Naive B cell (primary cell): ENCODE measurements around the gene CXXC5. TPM values are rescaled to one million over a fixed set of nuclear protein-coding genes. Genes with fewer than 3 reads are reported as not detected.

Experiments used
- ATAC-seq, 2 donors: fragments of 150-1000 bp; cut with Tn5 transposase; 2 replicates each; pipeline ENCODE4 v1.10.0; 2021; ENCODE audit warnings: low read depth in 2 of 2, mild to moderate bottlenecking in 2 of 2, moderate library complexity in 2 of 2
- DNase-seq: peaks from one replicate; pipeline ENCODE4 v3.0.0; 2022
- H3K27ac Mint-ChIP-seq, 6 donors: one replicate each; pipeline ENCODE4 v1.8.0; 2020 to 2022; ENCODE audit warnings: mild to moderate bottlenecking in 6 of 6, mixed read lengths in 6 of 6, moderate library complexity in 5 of 6, inconsistent platforms in 2 of 6
- H3K27me3 Mint-ChIP-seq, 3 donors: one replicate each; pipeline ENCODE4 v1.8.0; 2021 to 2022; ENCODE audit warnings: mixed read lengths in 3 of 3, mild to moderate bottlenecking in 1 of 3
- H3K36me3 Mint-ChIP-seq, 2 donors: one replicate each; pipeline ENCODE4 v1.8.0; 2020 to 2022; ENCODE audit warnings: mixed read lengths in 2 of 2, inconsistent platforms in 1 of 2, mild to moderate bottlenecking in 1 of 2
- H3K4me1 Mint-ChIP-seq, 3 donors: one replicate each; pipeline ENCODE4 v1.8.0; 2020 to 2022; ENCODE audit warnings: mixed read lengths in 3 of 3, inconsistent platforms in 1 of 3, mild to moderate bottlenecking in 1 of 3, moderate library complexity in 1 of 3
- H3K4me3 Mint-ChIP-seq, 8 donors: one replicate each; pipeline ENCODE4 v1.8.0; 2020 to 2022; ENCODE audit warnings: mild to moderate bottlenecking in 8 of 8, mixed read lengths in 8 of 8, moderate library complexity in 8 of 8, inconsistent platforms in 2 of 8
- H3K9me3 Mint-ChIP-seq, 7 donors: one replicate each; pipeline ENCODE4 v1.8.0; 2020 to 2022; ENCODE audit warnings: mixed read lengths in 7 of 7, mild to moderate bottlenecking in 5 of 7, inconsistent platforms in 2 of 7, moderate library complexity in 1 of 7
- polyA plus RNA-seq, 6 donors: library from polyadenylated mRNA; unstranded; fragments of 300-500 nt; fragmentation: Illumina TruSeq; gene quantifications; one replicate each; pipeline ENCODE4 v1.2.3, GENCODE V29; 2021; ENCODE audit warnings: low read depth in 6 of 6

The CXXC5 gene
- polyA plus RNA-seq, 6 donors from 2014 or later = 351 to 547 (median 399) TPM

DNA sequence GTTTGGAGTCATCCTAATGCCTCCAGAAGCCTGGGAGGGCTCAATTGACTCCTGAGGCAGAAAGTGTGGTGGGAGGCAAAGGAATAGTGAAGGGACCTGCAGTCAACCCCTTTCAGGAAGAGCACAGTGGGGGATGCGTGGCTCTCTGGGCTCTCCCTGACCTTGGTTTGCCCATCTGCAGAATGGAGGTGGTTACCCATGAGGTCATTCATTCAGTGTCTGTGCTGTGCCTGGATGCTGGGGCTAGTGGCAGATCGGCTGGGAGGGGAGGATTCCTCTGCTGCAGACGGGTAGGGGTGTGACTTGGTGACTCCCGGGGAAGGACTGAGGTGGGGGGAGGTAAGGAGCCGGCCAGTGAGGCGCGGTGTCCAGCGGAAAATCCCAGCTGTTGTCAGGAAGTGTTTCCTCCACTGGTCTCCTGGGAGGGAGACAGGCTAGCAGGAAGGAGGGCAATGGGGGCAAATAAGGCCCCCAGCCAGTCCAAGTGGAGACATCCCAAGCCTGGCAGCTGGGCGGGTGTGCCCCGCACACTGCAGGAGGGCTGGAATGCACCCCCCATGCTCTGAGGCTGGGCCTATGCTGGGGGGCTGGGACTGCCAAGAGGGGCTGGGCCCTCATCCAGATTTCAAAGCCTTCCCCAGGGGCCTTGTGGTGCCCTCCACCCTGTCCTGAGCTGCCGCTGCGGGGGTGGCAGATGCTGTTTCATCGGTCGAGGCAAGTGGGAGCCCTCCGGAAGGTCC lies 10.9 kb downstream of the CXXC5 start:
- ATAC-seq (peak in 1 of 2 donors; percentile 8), DNase-seq (no peak)
- peak overlapping the region; percentile 75 to 99 (median 86) for H3K4me3 Mint-ChIP-seq
- no peaks in the 10 kb centered on the region for H3K9me3 Mint-ChIP-seq
- peak overlapping the region; percentile 76 to 97 (median 94) for H3K27ac Mint-ChIP-seq
- no peaks in the 10 kb centered on the region for H3K27me3 Mint-ChIP-seq
- no peaks in the 10 kb centered on the region for H3K36me3 Mint-ChIP-seq
- peaks cover 82 to 95% (median 91%) of the 10 kb centered on the region in 3 donors for H3K4me1 Mint-ChIP-seq

DNA sequence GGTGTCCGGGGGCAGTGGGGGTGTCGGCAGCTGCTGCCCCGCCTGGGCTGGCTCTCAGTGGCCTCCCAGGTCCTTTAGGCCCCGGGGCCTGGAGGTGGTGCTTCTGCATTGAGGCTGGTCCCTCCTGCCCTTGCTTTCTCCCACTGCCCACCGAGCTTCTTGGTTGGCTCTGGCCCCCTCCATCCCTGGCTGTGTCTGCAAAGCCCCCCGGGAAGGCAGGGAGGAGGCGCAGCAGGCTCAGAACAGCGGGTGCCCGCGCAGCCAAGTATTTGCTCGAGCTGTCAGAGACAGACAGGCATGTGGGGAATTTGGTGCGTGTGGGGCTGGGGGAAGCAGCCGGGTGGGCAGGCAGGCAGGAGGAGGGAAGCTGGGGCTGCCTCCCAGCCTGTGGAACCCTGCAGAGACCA lies 11.5 kb downstream of the CXXC5 start:
- DNase-seq (no peak), ATAC-seq (no peak)
- Mint-ChIP-seq H3K4me3 (peak overlapping the region in 7 of 8 donors; percentile 80 to 99 (median 87)), H3K9me3 (no peaks in the 10 kb centered on the region), H3K27ac (peak overlapping the region in 3 of 6 donors; percentile 90 to 94 (median 93)), H3K36me3 (no peaks in the 10 kb centered on the region), H3K4me1 (peaks cover 82 to 95% (median 91%) of the 10 kb centered on the region in 3 donors), H3K27me3 (no peaks in the 10 kb centered on the region)

- Mint-ChIP-seq H3K4me3 (peak overlapping the region in 7 of 8 donors; percentile 78 to 99 (median 87)), H3K9me3 (no peaks in the 10 kb centered on the region), H3K27ac (peak overlapping the region; percentile 27 to 94 (median 88)), H3K27me3 (no peaks in the 10 kb centered on the region), H3K4me1 (peaks cover 84 to 95% (median 91%) of the 10 kb centered on the region in 3 donors), H3K36me3 (no peaks in the 10 kb centered on the region)
- ATAC-seq (no peak), DNase-seq (no peak)
These were observed 12.2 kb downstream of the CXXC5 start for GRCh38 chr5:139660105-139660922.

DNA sequence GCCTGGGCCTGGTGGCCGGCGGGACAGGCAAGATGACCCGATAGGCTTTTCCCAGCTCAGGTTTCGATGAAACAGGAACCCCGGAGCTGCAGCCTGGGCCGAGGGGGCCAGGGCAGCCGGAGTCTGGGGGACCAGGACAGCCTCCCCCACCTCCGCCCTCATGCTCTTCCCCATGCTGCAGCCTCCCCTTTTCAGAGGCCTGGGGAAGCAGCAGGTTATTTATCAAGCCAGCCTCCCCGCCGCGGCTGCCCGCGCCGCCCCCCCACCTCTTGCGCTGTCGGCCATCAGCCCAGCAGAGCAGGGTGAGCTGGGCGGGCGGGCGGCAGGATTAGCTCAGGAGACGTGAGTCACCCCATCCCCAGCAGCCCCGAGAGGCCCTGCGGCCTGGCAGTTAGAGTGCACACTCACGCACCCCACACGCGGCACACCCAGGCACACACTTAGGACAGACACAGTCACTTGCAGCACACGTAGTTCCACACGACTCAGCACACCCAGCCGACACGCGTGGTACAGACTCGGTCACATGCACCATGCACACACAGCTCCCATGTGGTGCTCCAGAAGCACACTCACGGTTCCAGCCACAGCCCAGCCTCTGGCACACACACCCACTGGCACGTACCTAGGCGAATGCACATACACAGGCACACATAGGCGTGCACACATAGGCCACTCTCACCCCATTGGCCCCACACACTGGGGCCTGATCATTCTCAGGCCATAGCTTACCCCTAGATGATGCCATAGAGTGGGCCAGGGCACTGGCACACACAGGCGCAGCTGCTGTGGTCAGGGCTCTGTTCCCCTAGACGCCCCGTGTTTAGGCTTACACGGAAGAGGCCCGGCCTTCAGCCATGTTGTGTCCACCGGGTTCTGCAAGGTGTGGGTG lies 13.0 kb downstream of the CXXC5 start:
- Mint-ChIP-seq H3K4me1 (peaks cover 82 to 95% (median 93%) of the 10 kb centered on the region in 3 donors), H3K4me3 (peak overlapping the region; percentile 25 to 99 (median 76)), H3K27me3 (no peaks in the 10 kb centered on the region), H3K36me3 (no peaks in the 10 kb centered on the region), H3K27ac (peak overlapping the region; percentile 64 to 96 (median 92)), H3K9me3 (no peaks in the 10 kb centered on the region)
- DNase-seq (no peak), ATAC-seq (peak; percentile 22 to 23)

GRCh38 chr5:139662617-139663016 lies 14.5 kb downstream of the CXXC5 start:
- Mint-ChIP-seq H3K4me3 (peak overlapping the region; percentile 35 to 99 (median 62)), H3K9me3 (no peaks in the 10 kb centered on the region), H3K27ac (peak overlapping the region; percentile 65 to 96 (median 86)), H3K36me3 (no peaks in the 10 kb centered on the region), H3K27me3 (no peaks in the 10 kb centered on the region), H3K4me1 (peaks cover 79 to 94% (median 93%) of the 10 kb centered on the region in 3 donors)
- DNase-seq (no peak), ATAC-seq (peak in 1 of 2 donors; percentile 14)

DNA sequence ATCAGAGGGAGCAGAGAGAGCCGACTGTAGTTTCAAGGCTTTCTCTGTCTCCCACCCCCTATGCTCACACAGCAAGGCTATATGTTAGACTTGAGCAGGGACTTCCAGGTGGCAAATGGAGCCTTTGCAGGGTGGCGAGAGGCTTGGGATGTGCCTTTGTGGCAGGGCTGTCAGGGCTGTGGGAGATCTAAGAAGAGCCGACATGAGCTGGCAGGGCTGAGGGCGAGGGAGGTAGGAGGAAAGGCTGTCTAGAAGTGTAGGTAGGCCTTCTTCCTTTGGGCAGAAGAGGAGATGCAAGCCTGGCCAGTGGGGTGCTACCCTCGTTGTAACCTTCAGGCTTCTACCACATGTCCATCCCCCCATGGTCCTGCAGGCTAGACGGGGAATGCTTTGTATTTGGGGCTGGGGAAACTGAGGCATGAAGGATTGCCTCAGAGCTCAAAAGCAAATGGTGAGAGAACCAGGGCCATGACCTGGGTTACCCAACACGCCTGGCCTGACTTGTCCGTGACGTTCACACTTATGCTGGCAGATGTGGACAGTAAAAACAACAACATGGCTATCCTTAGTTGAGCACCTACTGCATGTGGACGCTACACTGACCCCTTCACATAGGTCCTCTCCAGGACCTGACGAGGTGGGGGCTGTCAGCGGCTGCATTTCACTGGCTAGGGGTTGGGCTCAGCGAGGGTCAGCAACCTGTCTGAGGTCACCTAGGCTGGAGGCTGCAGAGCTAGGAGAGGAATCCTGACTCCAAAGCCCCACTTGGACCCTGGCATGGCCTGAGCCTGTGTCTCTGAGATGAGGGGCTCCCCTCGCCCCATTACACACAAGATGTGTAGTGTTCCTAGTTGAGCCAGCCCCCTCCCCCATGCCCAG lies 15.3 kb downstream of the CXXC5 start:
- no peaks in the 10 kb centered on the region for H3K9me3 Mint-ChIP-seq
- peak overlapping the region; percentile 65 to 96 (median 86) for H3K27ac Mint-ChIP-seq
- no peaks in the 10 kb centered on the region for H3K27me3 Mint-ChIP-seq
- DNase-seq = no peak
- peak overlapping the region; percentile 48 to 99 (median 74) for H3K4me3 Mint-ChIP-seq
- no peak for ATAC-seq
- peaks cover 76 to 94% (median 89%) of the 10 kb centered on the region in 3 donors for H3K4me1 Mint-ChIP-seq
- no peaks in the 10 kb centered on the region for H3K36me3 Mint-ChIP-seq

DNA sequence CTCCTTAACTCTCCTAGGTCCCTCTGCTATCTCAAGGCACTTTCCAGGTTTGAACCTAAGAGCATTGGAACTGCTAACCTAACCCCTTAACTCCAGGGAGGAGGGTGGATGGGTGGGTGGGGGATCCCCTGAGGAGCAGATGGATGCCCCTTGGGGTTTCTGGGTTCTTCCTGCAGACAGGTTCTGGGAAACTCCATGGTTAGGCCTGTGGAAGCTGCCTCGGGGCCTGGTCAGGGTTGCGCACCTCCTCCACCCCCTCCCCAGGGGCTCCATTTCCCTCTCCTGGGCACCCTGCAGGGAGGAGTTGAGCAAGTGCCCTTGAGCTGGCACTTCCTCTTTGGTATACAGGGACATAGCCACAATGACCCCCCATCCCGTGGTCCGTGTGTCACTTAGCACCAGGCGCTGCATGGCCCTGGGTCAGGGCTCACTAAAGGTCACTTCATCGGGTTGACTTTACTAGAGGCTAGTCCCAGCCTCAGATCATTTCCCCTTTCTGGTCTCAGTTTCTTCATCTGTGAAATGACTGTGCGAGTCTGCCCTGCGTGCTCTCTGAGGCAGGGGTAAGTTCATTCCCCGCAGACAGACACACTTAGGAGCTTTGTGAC lies 16.0 kb downstream of the CXXC5 start:
- H3K4me1 Mint-ChIP-seq = peaks cover 72 to 94% (median 89%) of the 10 kb centered on the region in 3 donors

DNA sequence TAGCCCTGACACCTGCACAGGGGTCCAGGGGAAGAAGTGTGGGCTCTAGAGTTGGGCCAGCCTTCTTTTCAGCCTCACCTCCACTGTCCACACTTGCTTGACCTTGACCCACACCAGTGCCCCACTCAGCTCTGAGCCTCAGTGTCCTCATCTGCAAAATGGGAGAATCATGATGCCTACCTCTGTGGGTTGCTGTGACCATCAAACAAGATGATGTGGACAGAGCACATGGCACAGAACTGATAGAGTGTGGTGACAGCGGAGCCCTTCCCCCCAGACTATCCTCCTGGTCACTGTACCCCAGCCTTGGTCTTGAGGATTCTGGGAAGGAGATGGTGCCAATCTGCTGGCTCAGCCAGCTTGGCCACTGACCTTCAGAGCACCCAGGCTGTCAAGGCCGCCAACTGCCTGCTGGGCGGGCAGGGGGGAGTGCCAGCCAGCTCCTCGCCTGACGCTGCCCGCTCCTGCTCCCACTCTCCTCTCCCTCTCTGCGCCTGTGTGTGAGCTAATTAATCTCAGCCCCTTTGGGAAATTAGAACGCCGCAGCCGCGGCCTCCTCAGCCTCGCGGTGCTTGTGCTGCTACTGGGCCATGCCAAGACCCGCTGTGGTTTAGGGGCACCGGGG lies 16.7 kb downstream of the CXXC5 start:
- H3K4me1 Mint-ChIP-seq = peaks cover 75 to 94% (median 90%) of the 10 kb centered on the region in 3 donors
- peak overlapping the region in 5 of 6 donors; percentile 21 to 96 (median 88) for H3K27ac Mint-ChIP-seq
- H3K36me3 Mint-ChIP-seq = no peaks in the 10 kb centered on the region
- peak overlapping the region; percentile 35 to 99 (median 80) for H3K4me3 Mint-ChIP-seq
- no peak for ATAC-seq
- H3K27me3 Mint-ChIP-seq = no peaks in the 10 kb centered on the region
- H3K9me3 Mint-ChIP-seq = no peaks in the 10 kb centered on the region
- DNase-seq = no peak

More for the DNA sequence above, 16.0 kb downstream of the CXXC5 start:
- Mint-ChIP-seq H3K27ac (peak overlapping the region; percentile 21 to 96 (median 88)), H3K36me3 (no peaks in the 10 kb centered on the region), H3K9me3 (no peaks in the 10 kb centered on the region), H3K4me3 (peak overlapping the region; percentile 35 to 99 (median 78)), H3K27me3 (no peaks in the 10 kb centered on the region)
- peak; percentile 24 to 25 for ATAC-seq
- no peak for DNase-seq

- Mint-ChIP-seq H3K4me1 (peaks cover 79 to 96% (median 90%) of the 10 kb centered on the region in 3 donors), H3K27ac (peak overlapping the region; percentile 20 to 96 (median 82)), H3K9me3 (no peaks in the 10 kb centered on the region), H3K36me3 (no peaks in the 10 kb centered on the region), H3K4me3 (peak overlapping the region in 6 of 8 donors; percentile 40 to 92 (median 64)), H3K27me3 (no peaks in the 10 kb centered on the region)
- ATAC-seq (no peak), DNase-seq (no peak)
These were observed 17.5 kb downstream of the CXXC5 start for GRCh38 chr5:139665626-139666025.

- H3K36me3 Mint-ChIP-seq = no peaks in the 10 kb centered on the region
- peaks cover 81 to 99% (median 92%) of the 10 kb centered on the region in 3 donors for H3K4me1 Mint-ChIP-seq
- peak overlapping the region; percentile 56 to 92 (median 83) for H3K4me3 Mint-ChIP-seq
- DNase-seq (no peak), ATAC-seq (no peak)
- H3K9me3 Mint-ChIP-seq = no peaks in the 10 kb centered on the region
- H3K27me3 Mint-ChIP-seq = no peaks in the 10 kb centered on the region
- peak overlapping the region in 5 of 6 donors; percentile 80 to 96 (median 94) for H3K27ac Mint-ChIP-seq
These were observed 18.4 kb downstream of the CXXC5 start for GRCh38 chr5:139666551-139666950.

DNA sequence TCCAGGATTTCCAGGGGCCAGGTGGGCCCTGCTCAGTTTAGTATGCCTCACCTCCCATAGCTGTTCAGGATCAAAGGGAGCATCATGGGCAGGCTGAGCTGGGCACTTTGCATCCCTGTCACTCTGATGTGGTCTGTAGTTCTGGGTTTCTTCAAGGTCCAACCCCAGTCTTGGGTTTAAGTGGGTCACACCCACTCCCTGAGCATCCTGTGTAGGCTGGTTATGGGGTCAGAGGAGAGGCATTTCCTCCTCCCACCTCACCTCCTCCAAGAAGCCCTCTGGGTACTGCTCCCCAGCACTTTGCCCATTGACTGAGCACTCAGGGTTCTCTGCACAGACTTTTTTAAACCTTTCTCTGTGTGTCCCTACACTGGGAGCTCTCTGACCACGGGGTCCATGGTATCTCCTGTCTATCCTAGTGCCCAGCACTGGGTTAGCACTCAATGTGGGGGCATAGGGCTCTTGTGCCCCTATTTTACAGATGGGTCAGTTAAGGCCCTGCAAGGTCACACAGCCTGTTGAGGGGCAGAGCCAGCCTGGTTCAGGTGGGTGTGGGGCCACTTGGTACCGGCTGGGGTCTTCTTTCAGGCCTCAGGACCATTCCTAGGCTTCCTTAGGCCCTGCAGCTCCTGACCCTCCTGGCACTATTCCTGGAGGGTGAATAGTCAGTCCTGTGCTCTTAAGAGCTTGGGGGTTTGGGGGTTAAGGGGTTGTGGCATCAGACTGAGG lies 19.0 kb downstream of the CXXC5 start:
- H3K27ac Mint-ChIP-seq = peak overlapping the region; percentile 37 to 96 (median 81)
- ATAC-seq = no peak
- H3K4me1 Mint-ChIP-seq = peaks cover 78 to 98% (median 92%) of the 10 kb centered on the region in 3 donors
- no peaks in the 10 kb centered on the region for H3K27me3 Mint-ChIP-seq
- H3K9me3 Mint-ChIP-seq = no peaks in the 10 kb centered on the region
- H3K4me3 Mint-ChIP-seq = peak overlapping the region; percentile 74 to 92 (median 84)
- DNase-seq = no peak
- H3K36me3 Mint-ChIP-seq = no peaks in the 10 kb centered on the region
